ENCODE results near the gene ATP9B.
"Not testable (repeated sequence)": the region's sequence is repeated elsewhere in the genome, so short reads cannot be mapped to it uniquely, and the experiment has no call there.

The ATP9B gene

GRCh38 chr18:79136742-79137141, 67.5 kb downstream of the ATP9B start:
- no peak for DNase-seq (ENCODE audit: low read depth in 1 of 2, low spot score in 1 of 2)

- DNase-seq (ENCODE audit: low read depth in 1 of 2, low spot score in 1 of 2) = no peak
Measured at GRCh38 chr18:79139206-79139605, 70.0 kb downstream of the ATP9B start.

GRCh38 chr18:79147014-79147413, 77.8 kb downstream of the ATP9B start:
- no peak for DNase-seq (ENCODE audit: low read depth in 1 of 2, low spot score in 1 of 2)

- no peak for DNase-seq (ENCODE audit: low read depth in 1 of 2, low spot score in 1 of 2)
Measured at GRCh38 chr18:79151191-79151590, 82.0 kb downstream of the ATP9B start.

- DNase-seq (ENCODE audit: low read depth in 1 of 2, low spot score in 1 of 2) = no peak
Measured at GRCh38 chr18:79156327-79156726, 87.1 kb downstream of the ATP9B start.

- no peak for DNase-seq (ENCODE audit: low read depth in 1 of 2, low spot score in 1 of 2)
Measured at GRCh38 chr18:79164706-79165105, 95.5 kb downstream of the ATP9B start.

- DNase-seq (ENCODE audit: low read depth in 1 of 2, low spot score in 1 of 2) = no peak
Measured at GRCh38 chr18:79166702-79167101, 97.5 kb downstream of the ATP9B start.

GRCh38 chr18:79167526-79168190, 98.5 kb downstream of the ATP9B start:
- DNase-seq (ENCODE audit: low read depth in 1 of 2, low spot score in 1 of 2) = no peak

GRCh38 chr18:79169958-79170555, 100.9 kb downstream of the ATP9B start:
- DNase-seq (ENCODE audit: low read depth in 1 of 2, low spot score in 1 of 2) = no peak

GRCh38 chr18:79172331-79172730, 103.1 kb downstream of the ATP9B start:
- DNase-seq (ENCODE audit: low read depth in 1 of 2, low spot score in 1 of 2) = not testable (repeated sequence)

GRCh38 chr18:79173742-79174141, 104.5 kb downstream of the ATP9B start:
- no peak for DNase-seq (ENCODE audit: low read depth in 1 of 2, low spot score in 1 of 2)

- DNase-seq (ENCODE audit: low read depth in 1 of 2, low spot score in 1 of 2) = no peak
Measured at GRCh38 chr18:79178113-79178531, 108.9 kb downstream of the ATP9B start.

- no peak for DNase-seq (ENCODE audit: low read depth in 1 of 2, low spot score in 1 of 2)
Measured at GRCh38 chr18:79182047-79182713, 113.0 kb downstream of the ATP9B start.

- DNase-seq (ENCODE audit: low read depth in 1 of 2, low spot score in 1 of 2) = no peak
Measured at GRCh38 chr18:79185648-79186047, 116.5 kb downstream of the ATP9B start.

GRCh38 chr18:79186649-79187048, 117.5 kb downstream of the ATP9B start:
- DNase-seq (ENCODE audit: low read depth in 1 of 2, low spot score in 1 of 2) = no peak

- no peak for DNase-seq (ENCODE audit: low read depth in 1 of 2, low spot score in 1 of 2)
Measured at GRCh38 chr18:79187532-79188277, 118.5 kb downstream of the ATP9B start.

GRCh38 chr18:79191418-79191817, 122.2 kb downstream of the ATP9B start:
- no peak for DNase-seq (ENCODE audit: low read depth in 1 of 2, low spot score in 1 of 2)

- DNase-seq (ENCODE audit: low read depth in 1 of 2, low spot score in 1 of 2) = no peak
Measured at GRCh38 chr18:79191956-79192355, 122.8 kb downstream of the ATP9B start.

GRCh38 chr18:79193826-79194225, 124.6 kb downstream of the ATP9B start:
- no peak for DNase-seq (ENCODE audit: low read depth in 1 of 2, low spot score in 1 of 2)

GRCh38 chr18:79195716-79196683, 126.8 kb downstream of the ATP9B start:
- no peak for DNase-seq (ENCODE audit: low read depth in 1 of 2, low spot score in 1 of 2)

- DNase-seq (ENCODE audit: low read depth in 1 of 2, low spot score in 1 of 2) = no peak
Measured at GRCh38 chr18:79197531-79197930, 128.3 kb downstream of the ATP9B start.
